OCI-LY7 (cell line): ENCODE measurements around the gene VPS13C.

Experiments
- CTCF ChIP-seq: fragments of 200-600 bp; sonication (generic); conservative IDR thresholded peaks from 2 replicates; pipeline ENCODE4 v1.5.1; 2014; ENCODE audit warnings: mild to moderate bottlenecking, antibody characterized with exemption, low read length, moderate library complexity, mixed read lengths
- EZH2phosphoT487 ChIP-seq: fragments of 200-600 bp; sonication (generic); IDR thresholded peaks from 2 replicates; pipeline ENCODE4 v1.6.1; 2018; ENCODE audit warnings: low read depth, borderline replicate concordance, mild to moderate bottlenecking, mixed run types, antibody characterized with exemption, low read length, moderate library complexity, mixed read lengths

DNA sequence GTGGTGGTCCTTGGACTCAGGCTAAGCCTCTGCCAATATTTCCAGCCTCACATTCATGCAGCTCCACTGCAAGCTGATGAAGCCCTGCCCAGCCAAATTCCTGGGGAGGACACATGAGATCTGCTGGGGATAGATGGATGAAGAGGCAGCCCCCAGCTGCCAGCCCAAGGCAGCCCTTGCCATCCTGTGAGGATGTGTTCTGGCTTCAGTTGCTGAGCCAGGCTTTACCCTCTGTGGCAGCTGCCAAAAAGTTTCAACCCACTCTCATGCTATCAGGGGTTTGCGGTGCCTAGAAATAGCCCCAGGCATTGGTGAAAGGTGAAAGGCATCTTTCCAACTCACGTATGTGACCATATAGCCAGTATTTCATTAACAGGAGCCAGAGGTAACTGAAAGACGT, 44.2 kb upstream of the VPS13C start:
- no peak for TF ChIP-seq CTCF
- TF ChIP-seq EZH2phosphoT487: no peak
